Measurements from ENCODE around the gene SCN7A. TPM values are rescaled to one million over a fixed set of nuclear protein-coding genes. Genes with fewer than 3 reads are reported as not detected.
"Not testable (repeated sequence)": the region's sequence is repeated elsewhere in the genome, so short reads cannot be mapped to it uniquely, and the experiment has no call there.

Gene SCN7A
- total RNA-seq, 1 experiment from 2014 or later, result 0.17 TPM

GRCh38 chr2:166360426-166360825 is 133.6 kb downstream of the SCN7A start (continued):
- TF ChIP-seq, protein P1, sequence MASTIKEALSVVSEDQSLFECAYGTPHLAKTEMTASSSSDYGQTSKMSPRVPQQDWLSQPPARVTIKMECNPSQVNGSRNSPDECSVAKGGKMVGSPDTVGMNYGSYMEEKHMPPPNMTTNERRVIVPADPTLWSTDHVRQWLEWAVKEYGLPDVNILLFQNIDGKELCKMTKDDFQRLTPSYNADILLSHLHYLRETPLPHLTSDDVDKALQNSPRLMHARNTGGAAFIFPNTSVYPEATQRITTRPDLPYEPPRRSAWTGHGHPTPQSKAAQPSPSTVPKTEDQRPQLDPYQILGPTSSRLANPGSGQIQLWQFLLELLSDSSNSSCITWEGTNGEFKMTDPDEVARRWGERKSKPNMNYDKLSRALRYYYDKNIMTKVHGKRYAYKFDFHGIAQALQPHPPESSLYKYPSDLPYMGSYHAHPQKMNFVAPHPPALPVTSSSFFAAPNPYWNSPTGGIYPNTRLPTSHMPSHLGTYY (CRISPR knock-in tag; IDR thresholded peaks at IDR 0.05), result no peak
- TF ChIP-seq GRHL2 (CRISPR knock-in tag; IDR thresholded peaks at IDR 0.05; ENCODE audit: insufficient replicate concordance, severe bottlenecking), result no peak
- TF ChIP-seq NR3C1 (CRISPR knock-in tag; conservative IDR thresholded peaks at IDR 0.05; ENCODE audit: low read depth), result no peak
- no peak for TF ChIP-seq RORB (CRISPR knock-in tag; IDR thresholded peaks at IDR 0.05)
- no peak for TF ChIP-seq OVOL2 (CRISPR knock-in tag; IDR thresholded peaks at IDR 0.05; ENCODE audit: borderline replicate concordance)
- TF ChIP-seq, protein P2, sequence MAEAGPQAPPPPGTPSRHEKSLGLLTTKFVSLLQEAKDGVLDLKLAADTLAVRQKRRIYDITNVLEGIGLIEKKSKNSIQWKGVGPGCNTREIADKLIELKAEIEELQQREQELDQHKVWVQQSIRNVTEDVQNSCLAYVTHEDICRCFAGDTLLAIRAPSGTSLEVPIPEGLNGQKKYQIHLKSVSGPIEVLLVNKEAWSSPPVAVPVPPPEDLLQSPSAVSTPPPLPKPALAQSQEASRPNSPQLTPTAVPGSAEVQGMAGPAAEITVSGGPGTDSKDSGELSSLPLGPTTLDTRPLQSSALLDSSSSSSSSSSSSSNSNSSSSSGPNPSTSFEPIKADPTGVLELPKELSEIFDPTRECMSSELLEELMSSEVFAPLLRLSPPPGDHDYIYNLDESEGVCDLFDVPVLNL (CRISPR knock-in tag; IDR thresholded peaks at IDR 0.05; ENCODE audit: borderline replicate concordance, low read depth), result no peak
- no peak for TF ChIP-seq PRRX2 (CRISPR knock-in tag; IDR thresholded peaks at IDR 0.05)

DNA sequence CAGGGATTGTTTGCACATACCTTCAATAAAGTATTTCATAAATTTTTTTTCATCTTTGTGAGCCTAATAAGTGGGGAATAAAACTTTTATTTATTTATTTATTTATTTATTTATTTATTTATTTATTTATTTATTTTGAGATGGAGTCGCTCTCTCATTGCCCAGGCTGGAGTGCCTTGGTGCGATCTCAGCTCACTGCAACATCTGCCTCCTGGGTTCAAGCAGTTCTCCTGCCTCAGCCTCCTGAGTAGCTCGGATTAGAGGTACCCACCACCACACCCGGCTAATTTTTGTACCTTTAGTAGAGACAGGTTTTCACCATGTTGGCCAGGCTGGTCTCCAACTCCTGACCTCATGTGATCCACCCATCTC is 136.1 kb downstream of the SCN7A start:
- H3K36me3 Mint-ChIP-seq; H3K27me3 Mint-ChIP-seq (ENCODE audit: low read depth); H3K27ac Mint-ChIP-seq; CTCF ChIA-PET; H3K4me1 Mint-ChIP-seq; H3K9me3 Mint-ChIP-seq; H3K4me3 Mint-ChIP-seq; POLR2A ChIA-PET; DNase-seq (ENCODE audit: low spot score); ATAC-seq: not testable (repeated sequence)
- TF ChIP-seq HMGA2 (CRISPR knock-in tag; IDR thresholded peaks at IDR 0.05), result peak; percentile 50; the same call in 1 of the 2 replicates

GRCh38 chr2:166357068-166357949 is 136.7 kb downstream of the SCN7A start:
- no peaks in the 10 kb centered on the region for H3K27me3 Mint-ChIP-seq (ENCODE audit: low read depth)
- H3K4me1 Mint-ChIP-seq, result peaks cover 10% of the 10 kb centered on the region
- ChIA-PET POLR2A (no interaction called here), CTCF (no interaction called here)
- no peak overlapping the region for H3K4me3 Mint-ChIP-seq
- peak overlapping the region; percentile 23; the same call in 1 of the 2 replicates for H3K27ac Mint-ChIP-seq
- no peaks in the 10 kb centered on the region for H3K9me3 Mint-ChIP-seq
- ATAC-seq (no peak), DNase-seq (ENCODE audit: low spot score) (no peak)
- no peaks in the 10 kb centered on the region for H3K36me3 Mint-ChIP-seq
- TF ChIP-seq ZNF423 (CRISPR knock-in tag; IDR thresholded peaks at IDR 0.05), result no peak
- TF ChIP-seq, protein P3, sequence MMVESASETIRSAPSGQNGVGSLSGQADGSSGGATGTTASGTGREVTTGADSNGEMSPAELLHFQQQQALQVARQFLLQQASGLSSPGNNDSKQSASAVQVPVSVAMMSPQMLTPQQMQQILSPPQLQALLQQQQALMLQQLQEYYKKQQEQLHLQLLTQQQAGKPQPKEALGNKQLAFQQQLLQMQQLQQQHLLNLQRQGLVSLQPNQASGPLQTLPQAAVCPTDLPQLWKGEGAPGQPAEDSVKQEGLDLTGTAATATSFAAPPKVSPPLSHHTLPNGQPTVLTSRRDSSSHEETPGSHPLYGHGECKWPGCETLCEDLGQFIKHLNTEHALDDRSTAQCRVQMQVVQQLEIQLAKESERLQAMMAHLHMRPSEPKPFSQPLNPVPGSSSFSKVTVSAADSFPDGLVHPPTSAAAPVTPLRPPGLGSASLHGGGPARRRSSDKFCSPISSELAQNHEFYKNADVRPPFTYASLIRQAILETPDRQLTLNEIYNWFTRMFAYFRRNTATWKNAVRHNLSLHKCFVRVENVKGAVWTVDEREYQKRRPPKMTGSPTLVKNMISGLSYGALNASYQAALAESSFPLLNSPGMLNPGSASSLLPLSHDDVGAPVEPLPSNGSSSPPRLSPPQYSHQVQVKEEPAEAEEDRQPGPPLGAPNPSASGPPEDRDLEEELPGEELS (CRISPR knock-in tag; IDR thresholded peaks at IDR 0.05), result no peak

Other genes starting within 250 kb of the SCN7A start
- gene SCN9A, start 118.3 kb downstream of the SCN7A start, total RNA-seq (2021), result 7.3 to 9.8 TPM (median 8.2 TPM) in 3 replicates

Measured in WTC11 (cell line).